NCI-H128 (cell line): Measurements from ENCODE around the gene LBHD1.
"Not testable (repeated sequence)": the region's sequence is repeated elsewhere in the genome, so short reads cannot be mapped to it uniquely, and the experiment has no call there.

Source experiments
- DNase-seq: peaks from one replicate; lab custom pipeline; 2025; ENCODE audit not compliant: unreplicated experiment; lab: John Stamatoyannopoulos, UW

The LBHD1 gene

GRCh38 chr11:62671608-62672389, at the start of gene LBHD1, which contains the start of gene UQCC3:
Gene LBHD1, minus strand, starts transcription at chr11:62672267. Its CDS starts 2,236 bp downstream, at chr11:62670031.
Gene UQCC3, plus strand, starts transcription at chr11:62671673. Its CDS starts 73 bp downstream, at chr11:62671746.
- peak; percentile 81 for DNase-seq

GRCh38 chr11:62719302-62719978, 47.4 kb upstream of the LBHD1 start:
- no peak for DNase-seq

GRCh38 chr11:62716816-62717215, 44.7 kb upstream of the LBHD1 start:
- no peak for DNase-seq

- DNase-seq = no peak
Observed at GRCh38 chr11:62716206-62716605, 44.1 kb upstream of the LBHD1 start.

GRCh38 chr11:62715150-62716130, 43.4 kb upstream of the LBHD1 start:
- DNase-seq = no peak

GRCh38 chr11:62713343-62713742, 41.3 kb upstream of the LBHD1 start:
- no peak for DNase-seq

GRCh38 chr11:62712861-62713260, 40.8 kb upstream of the LBHD1 start:
- DNase-seq = no peak

GRCh38 chr11:62712276-62712812, 40.3 kb upstream of the LBHD1 start:
- no peak for DNase-seq

GRCh38 chr11:62710001-62710345, 37.9 kb upstream of the LBHD1 start:
- DNase-seq = no peak

GRCh38 chr11:62709247-62710000, 37.4 kb upstream of the LBHD1 start:
- DNase-seq = peak; percentile 98

- DNase-seq = no peak
Observed at GRCh38 chr11:62708793-62709192, 36.7 kb upstream of the LBHD1 start.

- no peak for DNase-seq
Observed at GRCh38 chr11:62708392-62708791, 36.3 kb upstream of the LBHD1 start.

- peak; percentile 23 for DNase-seq
Observed at GRCh38 chr11:62707277-62707861, 35.3 kb upstream of the LBHD1 start, which contains the start of the genes BSCL2 and GNG3. Gene BSCL2, minus strand, starts transcription at chr11:62707424. Its CDS starts 229 bp downstream, at chr11:62707195. Gene GNG3, plus strand, starts transcription at chr11:62707676. Its CDS starts 620 bp downstream, at chr11:62708296.

GRCh38 chr11:62706850-62707247, 34.8 kb upstream of the LBHD1 start:
- no peak for DNase-seq

- DNase-seq = peak; percentile 98
Observed at GRCh38 chr11:62705880-62706849, 34.1 kb upstream of the LBHD1 start.

- DNase-seq = no peak
Observed at GRCh38 chr11:62705413-62705812, 33.3 kb upstream of the LBHD1 start.

- DNase-seq = not testable (repeated sequence)
Observed at GRCh38 chr11:62703921-62704320, 31.9 kb upstream of the LBHD1 start.

GRCh38 chr11:62702246-62702645, 30.2 kb upstream of the LBHD1 start:
- no peak for DNase-seq
